ENCODE results near the gene PLCB1.

The PLCB1 gene

GRCh38 chr20:8709627-8710026, 577.6 kb downstream of the PLCB1 start:
- Histone ChIP-seq H3K4me3 (ENCODE audit: low read depth in 1 of 2, low read length in 2 of 2) (no peak overlapping the region), H3K36me3 (ENCODE audit: insufficient read depth, low read length) (peaks cover 46% of the 10 kb centered on the region), H3K9me3 (ENCODE audit: insufficient read depth, low read length, severe bottlenecking) (no peaks in the 10 kb centered on the region)

GRCh38 chr20:8711501-8711900, 579.4 kb downstream of the PLCB1 start:
- Histone ChIP-seq H3K9ac (ENCODE audit: low read depth, low read length) (no peak overlapping the region), H3K27me3 (ENCODE audit: insufficient read depth, low read length, poor library complexity) (no peaks in the 10 kb centered on the region), H4K20me1 (ENCODE audit: insufficient read depth, low read length) (no peaks in the 10 kb centered on the region), H3K36me3 (ENCODE audit: insufficient read depth, low read length) (peaks cover 56% of the 10 kb centered on the region), H3K79me2 (ENCODE audit: insufficient read depth, low read length) (no peaks in the 10 kb centered on the region), H2AFZ (ENCODE audit: low read depth, low read length) (no peak overlapping the region), H3K4me3 (ENCODE audit: low read depth in 1 of 2, low read length in 2 of 2) (no peak overlapping the region), H3K27ac (ENCODE audit: low read length) (no peak overlapping the region), H3K4me1 (ENCODE audit: insufficient read depth, low read length) (no peaks in the 10 kb centered on the region), H3K4me2 (ENCODE audit: insufficient read depth, low read length) (no peak overlapping the region), H3K9me3 (ENCODE audit: insufficient read depth, low read length, severe bottlenecking) (no peaks in the 10 kb centered on the region)
- TF ChIP-seq EZH2 (IDR thresholded peaks at IDR 0.05; ENCODE audit: borderline replicate concordance, low read depth, low read length, severe bottlenecking) (no peak), CTCF (IDR thresholded peaks at IDR 0.05; ENCODE audit: borderline replicate concordance, extremely low read depth, low read length, poor library complexity, severe bottlenecking) (no peak)
- ATAC-seq (ENCODE audit: insufficient read depth, low read depth) = no peak
- no peak for DNase-seq

More at GRCh38 chr20:8709627-8710026, 577.6 kb downstream of the PLCB1 start:
- Histone ChIP-seq H3K4me1 (ENCODE audit: insufficient read depth, low read length) (no peaks in the 10 kb centered on the region), H2AFZ (ENCODE audit: low read depth, low read length) (no peak overlapping the region), H4K20me1 (ENCODE audit: insufficient read depth, low read length) (no peaks in the 10 kb centered on the region), H3K4me2 (ENCODE audit: insufficient read depth, low read length) (no peak overlapping the region), H3K79me2 (ENCODE audit: insufficient read depth, low read length) (no peaks in the 10 kb centered on the region), H3K9ac (ENCODE audit: low read depth, low read length) (no peak overlapping the region), H3K27me3 (ENCODE audit: insufficient read depth, low read length, poor library complexity) (no peaks in the 10 kb centered on the region), H3K27ac (ENCODE audit: low read length) (no peak overlapping the region)
- ATAC-seq (ENCODE audit: insufficient read depth, low read depth) (no peak), DNase-seq (no peak)
- TF ChIP-seq CTCF (IDR thresholded peaks at IDR 0.05; ENCODE audit: borderline replicate concordance, extremely low read depth, low read length, poor library complexity, severe bottlenecking) (no peak), EZH2 (IDR thresholded peaks at IDR 0.05; ENCODE audit: borderline replicate concordance, low read depth, low read length, severe bottlenecking) (no peak)

- TF ChIP-seq CTCF (IDR thresholded peaks at IDR 0.05; ENCODE audit: borderline replicate concordance, extremely low read depth, low read length, poor library complexity, severe bottlenecking) = no peak
- no peak for TF ChIP-seq EZH2 (IDR thresholded peaks at IDR 0.05; ENCODE audit: borderline replicate concordance, low read depth, low read length, severe bottlenecking)
- no peak overlapping the region for H3K9ac ChIP-seq (ENCODE audit: low read depth, low read length)
- H3K27ac ChIP-seq (ENCODE audit: low read length) = no peak overlapping the region
- no peak overlapping the region for H3K4me3 ChIP-seq (ENCODE audit: low read depth in 1 of 2, low read length in 2 of 2)
- H3K4me2 ChIP-seq (ENCODE audit: insufficient read depth, low read length) = no peak overlapping the region
- H3K36me3 ChIP-seq (ENCODE audit: insufficient read depth, low read length) = peaks cover 60% of the 10 kb centered on the region
- no peaks in the 10 kb centered on the region for H3K9me3 ChIP-seq (ENCODE audit: insufficient read depth, low read length, severe bottlenecking)
- no peaks in the 10 kb centered on the region for H3K4me1 ChIP-seq (ENCODE audit: insufficient read depth, low read length)
- H3K27me3 ChIP-seq (ENCODE audit: insufficient read depth, low read length, poor library complexity) = no peaks in the 10 kb centered on the region
- no peaks in the 10 kb centered on the region for H3K79me2 ChIP-seq (ENCODE audit: insufficient read depth, low read length)
- DNase-seq (no peak), ATAC-seq (ENCODE audit: insufficient read depth, low read depth) (no peak)
- H4K20me1 ChIP-seq (ENCODE audit: insufficient read depth, low read length) = no peaks in the 10 kb centered on the region
- no peak overlapping the region for H2AFZ ChIP-seq (ENCODE audit: low read depth, low read length)
These were observed 582.1 kb downstream of the PLCB1 start for GRCh38 chr20:8714206-8714605.

- no peak overlapping the region for H3K4me3 ChIP-seq (ENCODE audit: low read depth in 1 of 2, low read length in 2 of 2)
- H3K27ac ChIP-seq (ENCODE audit: low read length) = no peak overlapping the region
- no peaks in the 10 kb centered on the region for H3K79me2 ChIP-seq (ENCODE audit: insufficient read depth, low read length)
- no peaks in the 10 kb centered on the region for H3K27me3 ChIP-seq (ENCODE audit: insufficient read depth, low read length, poor library complexity)
- no peaks in the 10 kb centered on the region for H3K9me3 ChIP-seq (ENCODE audit: insufficient read depth, low read length, severe bottlenecking)
- H3K36me3 ChIP-seq (ENCODE audit: insufficient read depth, low read length) = peaks cover 42% of the 10 kb centered on the region; the same call in 1 of the 2 replicates
- no peaks in the 10 kb centered on the region for H3K4me1 ChIP-seq (ENCODE audit: insufficient read depth, low read length)
- H4K20me1 ChIP-seq (ENCODE audit: insufficient read depth, low read length) = no peaks in the 10 kb centered on the region
- H3K9ac ChIP-seq (ENCODE audit: low read depth, low read length) = no peak overlapping the region
- H3K4me2 ChIP-seq (ENCODE audit: insufficient read depth, low read length) = no peak overlapping the region
- DNase-seq (no peak), ATAC-seq (ENCODE audit: insufficient read depth, low read depth) (no peak)
- TF ChIP-seq CTCF (IDR thresholded peaks at IDR 0.05; ENCODE audit: borderline replicate concordance, extremely low read depth, low read length, poor library complexity, severe bottlenecking) (no peak), EZH2 (IDR thresholded peaks at IDR 0.05; ENCODE audit: borderline replicate concordance, low read depth, low read length, severe bottlenecking) (no peak)
- H2AFZ ChIP-seq (ENCODE audit: low read depth, low read length) = no peak overlapping the region
These were observed 586.2 kb downstream of the PLCB1 start for GRCh38 chr20:8718279-8718678.
